Mucosa of stomach (tissue), 1 donor: Measurements from ENCODE around the gene LDB2.

Source experiments
- H3K27me3 ChIP-seq: one replicate; pipeline ENCODE4 v1.7.0; 2013; ENCODE audit warnings: mild to moderate bottlenecking, low read length; ENCODE audit not compliant: control insufficient read depth, insufficient read depth
- H3K36me3 ChIP-seq: one replicate; pipeline ENCODE4 v1.7.0; 2013; ENCODE audit warnings: low read length; ENCODE audit not compliant: control insufficient read depth, insufficient read depth
- H3K4me1 ChIP-seq: one replicate; pipeline ENCODE4 v1.7.0; 2013; ENCODE audit warnings: mild to moderate bottlenecking, low read length; ENCODE audit not compliant: control insufficient read depth, insufficient read depth
- H3K4me3 ChIP-seq: one replicate; pipeline ENCODE4 v1.7.0; 2013; ENCODE audit warnings: low read length
- H3K9ac ChIP-seq: one replicate; pipeline ENCODE4 v1.7.0; 2013; ENCODE audit warnings: mild to moderate bottlenecking, low read length, moderate library complexity
- H3K9me3 ChIP-seq: one replicate; pipeline ENCODE4 v1.7.0; 2013; ENCODE audit warnings: mild to moderate bottlenecking, low read length, moderate library complexity; ENCODE audit not compliant: control insufficient read depth
- donor health status: Pancreatic carcinoma.

The LDB2 gene

DNA sequence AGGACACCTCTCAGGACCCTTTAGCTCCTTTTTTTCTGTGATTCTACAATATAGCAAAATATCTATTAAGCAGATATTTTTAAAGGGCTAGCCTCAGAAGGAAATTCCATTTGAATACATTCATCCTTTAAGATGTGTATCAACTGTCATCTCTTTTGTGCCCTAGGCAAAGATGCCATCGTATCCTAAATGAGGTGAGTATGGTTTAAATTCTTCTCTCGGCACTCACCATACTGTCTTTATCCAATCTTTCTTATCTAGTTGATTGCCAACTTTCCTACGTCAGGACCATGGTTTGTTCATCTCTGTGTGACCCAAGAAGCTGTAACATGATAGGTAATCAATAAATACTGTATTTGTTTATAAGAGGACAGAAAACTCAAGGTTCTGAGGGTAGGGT lies 176.0 kb downstream of the LDB2 start:
- H3K9ac ChIP-seq, result no peak overlapping the region

DNA sequence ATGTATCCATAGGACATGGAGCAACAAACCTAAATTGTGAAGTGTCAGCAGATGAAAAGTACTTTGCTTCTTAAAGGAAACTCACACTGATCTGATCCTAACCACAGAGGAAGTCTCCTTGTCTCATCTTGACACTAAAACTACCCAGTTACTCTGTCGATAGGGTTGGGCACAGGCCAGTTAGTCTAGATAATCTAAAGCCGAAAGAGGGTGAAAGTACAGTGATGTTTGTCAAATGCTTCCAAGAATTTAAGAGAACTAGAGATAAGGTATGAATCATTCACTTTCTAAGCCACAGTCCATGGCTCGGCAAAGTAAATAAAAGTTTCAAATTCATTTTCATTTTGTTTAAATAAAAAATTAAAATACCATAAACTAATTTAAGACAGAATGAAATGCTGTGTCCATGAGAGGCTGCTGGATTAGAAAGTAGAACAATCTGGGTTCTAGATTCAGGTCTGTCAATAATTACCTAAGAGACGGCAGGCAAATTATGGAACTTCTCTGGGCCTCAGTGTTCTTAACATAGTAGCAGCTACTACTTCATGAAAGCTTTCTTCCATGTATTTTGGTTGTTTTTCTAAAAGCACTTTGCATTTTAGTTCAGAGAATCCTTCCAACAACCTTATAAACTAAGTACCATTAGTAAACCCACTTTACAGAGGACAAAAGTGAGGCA lies 176.7 kb downstream of the LDB2 start:
- H3K4me1 ChIP-seq, result peaks cover 28% of the 10 kb centered on the region
- no peaks in the 10 kb centered on the region for H3K36me3 ChIP-seq
- H3K9ac ChIP-seq, result no peak overlapping the region
- H3K9me3 ChIP-seq, result peaks cover 10% of the 10 kb centered on the region
- H3K27me3 ChIP-seq, result no peaks in the 10 kb centered on the region
- peak overlapping the region; percentile 3 for H3K4me3 ChIP-seq

More for the DNA sequence above, 176.0 kb downstream of the LDB2 start:
- Histone ChIP-seq H3K27me3 (no peaks in the 10 kb centered on the region), H3K4me3 (peak overlapping the region; percentile 3), H3K4me1 (peaks cover 28% of the 10 kb centered on the region), H3K36me3 (no peaks in the 10 kb centered on the region), H3K9me3 (peaks cover 10% of the 10 kb centered on the region)

DNA sequence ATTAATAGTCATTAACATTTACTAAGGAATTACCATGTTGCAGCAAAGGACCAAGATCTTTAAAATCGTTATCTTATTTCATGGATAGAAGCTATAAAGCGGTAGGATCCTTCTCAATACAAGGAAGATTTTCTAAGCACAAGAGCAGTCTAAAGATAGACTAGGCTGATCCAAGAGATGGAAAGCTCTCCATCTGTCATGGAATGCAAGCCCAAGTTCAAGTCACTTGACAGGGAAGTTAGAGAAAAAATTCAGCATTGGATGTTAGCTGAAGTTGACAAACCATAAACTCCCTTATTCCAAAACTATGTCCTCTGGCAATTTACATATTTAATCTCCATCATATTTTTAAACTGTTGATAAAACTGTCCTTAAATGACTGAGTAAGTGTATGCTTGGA lies 177.7 kb downstream of the LDB2 start:
- Histone ChIP-seq H3K9ac (no peak overlapping the region), H3K36me3 (no peaks in the 10 kb centered on the region), H3K4me3 (no peak overlapping the region), H3K27me3 (no peaks in the 10 kb centered on the region), H3K4me1 (peaks cover 28% of the 10 kb centered on the region), H3K9me3 (peaks cover 10% of the 10 kb centered on the region)

DNA sequence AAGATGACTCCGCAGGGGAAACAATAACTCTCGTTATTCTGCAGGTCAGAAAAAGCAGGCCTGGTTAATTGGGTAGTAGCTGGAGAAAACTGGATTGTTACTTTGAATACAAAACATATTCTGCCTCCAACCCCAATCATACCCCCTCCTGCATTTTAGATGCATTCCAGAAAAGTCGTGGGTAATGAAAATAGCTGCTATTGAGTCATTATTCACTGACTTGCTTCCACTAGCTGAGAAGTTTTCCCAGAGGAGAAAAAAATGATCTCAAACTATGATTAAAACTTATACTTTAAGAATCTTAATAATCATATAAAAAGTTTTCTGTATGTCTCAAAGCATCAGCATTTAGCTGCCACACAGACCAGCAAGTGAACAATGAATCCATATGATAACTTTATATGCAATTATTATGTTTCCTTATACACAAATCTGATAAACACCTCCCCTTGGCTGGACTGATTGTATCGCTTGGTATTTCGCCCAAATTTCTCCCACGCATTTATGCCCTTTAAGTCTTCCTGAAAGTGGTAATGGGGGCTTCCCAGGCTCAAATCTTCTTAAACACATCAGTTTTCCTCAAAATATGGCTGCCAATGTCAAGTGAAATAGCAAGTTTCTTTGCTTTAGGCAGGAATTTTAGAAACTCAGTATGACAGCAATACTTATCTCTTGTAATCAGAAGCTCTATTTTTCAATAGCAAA lies 181.0 kb downstream of the LDB2 start:
- H3K27me3 ChIP-seq, result no peaks in the 10 kb centered on the region
- no peak overlapping the region for H3K4me3 ChIP-seq
- H3K9ac ChIP-seq, result no peak overlapping the region
- no peaks in the 10 kb centered on the region for H3K36me3 ChIP-seq
- H3K4me1 ChIP-seq, result peaks cover 10% of the 10 kb centered on the region
- peaks cover 5% of the 10 kb centered on the region for H3K9me3 ChIP-seq

DNA sequence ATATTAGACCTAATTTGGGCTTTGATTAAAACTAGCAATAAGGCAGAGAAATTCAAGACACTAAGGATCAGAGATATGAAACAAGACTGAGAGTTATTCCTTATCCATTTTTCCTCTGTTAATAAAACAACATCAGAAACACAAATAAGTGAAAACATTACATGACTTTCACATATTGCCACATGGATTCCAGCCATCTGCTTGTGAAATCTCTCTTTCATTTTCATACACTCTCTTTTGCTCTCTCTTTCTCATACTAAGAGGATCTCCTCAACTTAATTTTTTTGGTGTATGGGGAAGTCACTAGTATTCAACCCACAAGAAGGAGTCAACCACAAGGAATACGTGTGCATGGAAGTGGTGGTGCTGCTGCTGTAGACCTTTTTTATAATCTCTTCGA lies 183.0 kb downstream of the LDB2 start:
- Histone ChIP-seq H3K27me3 (no peaks in the 10 kb centered on the region), H3K4me3 (no peak overlapping the region), H3K9ac (no peak overlapping the region)

DNA sequence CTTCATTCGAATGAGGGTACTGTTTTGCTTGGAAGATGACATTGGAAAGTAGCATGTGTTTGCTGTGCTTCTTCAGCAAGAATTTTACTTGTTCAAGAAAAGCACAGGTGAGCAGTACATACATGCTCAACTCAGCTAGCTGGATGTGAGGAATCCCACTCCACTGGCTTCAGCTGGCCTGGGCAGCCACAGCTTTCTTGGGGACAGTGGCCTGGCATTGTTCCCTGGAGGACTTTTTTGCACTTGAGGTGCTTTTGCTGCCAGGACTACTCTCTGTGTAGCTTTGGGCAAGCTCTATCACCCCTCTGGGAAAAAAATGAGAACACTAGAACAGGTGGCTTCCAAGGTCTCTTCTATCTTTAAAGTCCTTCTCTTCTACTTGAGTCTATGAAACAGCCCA lies 184.3 kb downstream of the LDB2 start:
- H3K36me3 ChIP-seq, result no peaks in the 10 kb centered on the region
- no peaks in the 10 kb centered on the region for H3K27me3 ChIP-seq
- no peaks in the 10 kb centered on the region for H3K4me1 ChIP-seq
- H3K9ac ChIP-seq, result no peak overlapping the region
- no peak overlapping the region for H3K4me3 ChIP-seq
- no peaks in the 10 kb centered on the region for H3K9me3 ChIP-seq

More for the DNA sequence above, 183.0 kb downstream of the LDB2 start:
- Histone ChIP-seq H3K4me1 (no peaks in the 10 kb centered on the region), H3K36me3 (no peaks in the 10 kb centered on the region), H3K9me3 (no peaks in the 10 kb centered on the region)

DNA sequence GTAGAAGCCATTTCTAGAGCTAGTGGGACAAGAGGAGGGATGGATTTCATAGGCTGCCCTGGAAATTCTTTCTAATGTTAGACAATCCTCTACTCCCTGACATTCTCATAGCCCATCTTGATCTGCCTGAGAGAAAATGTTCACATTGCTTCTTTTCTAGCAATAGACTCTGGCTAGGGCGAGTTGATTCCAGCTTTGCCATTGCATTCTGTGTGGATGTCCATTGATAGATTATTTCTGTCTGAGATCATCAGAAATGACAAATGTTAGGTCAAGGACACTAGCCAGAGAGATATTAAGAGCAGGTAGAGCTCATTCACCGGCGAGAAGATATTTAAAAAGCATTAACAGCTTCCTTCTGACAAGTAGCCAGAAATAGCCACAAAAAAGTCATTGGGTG lies 184.7 kb downstream of the LDB2 start:
- Histone ChIP-seq H3K4me1 (no peaks in the 10 kb centered on the region), H3K27me3 (no peaks in the 10 kb centered on the region), H3K4me3 (no peak overlapping the region), H3K36me3 (no peaks in the 10 kb centered on the region), H3K9ac (no peak overlapping the region), H3K9me3 (no peaks in the 10 kb centered on the region)

DNA sequence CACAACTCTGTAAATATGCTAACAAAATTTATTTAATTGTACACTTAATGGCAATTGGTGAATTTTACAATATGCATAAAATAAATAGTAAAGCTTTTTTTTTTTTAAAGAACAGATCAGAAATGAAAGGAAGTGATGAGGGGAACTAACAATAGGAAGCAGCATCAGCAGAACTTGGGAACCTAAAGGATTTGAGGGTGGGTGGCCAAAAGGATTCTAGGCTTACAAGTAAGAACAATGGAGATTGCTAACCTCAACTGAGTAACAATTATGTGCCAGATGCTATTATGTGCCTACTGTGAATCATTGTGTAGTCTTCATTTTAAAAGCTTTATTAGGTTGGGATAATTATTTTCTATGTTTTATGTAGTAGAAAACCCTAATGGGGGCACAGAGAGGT lies 185.2 kb downstream of the LDB2 start:
- no peak overlapping the region for H3K9ac ChIP-seq
- H3K4me3 ChIP-seq, result no peak overlapping the region
- H3K9me3 ChIP-seq, result no peaks in the 10 kb centered on the region
- no peaks in the 10 kb centered on the region for H3K27me3 ChIP-seq
- no peaks in the 10 kb centered on the region for H3K36me3 ChIP-seq
- no peaks in the 10 kb centered on the region for H3K4me1 ChIP-seq

DNA sequence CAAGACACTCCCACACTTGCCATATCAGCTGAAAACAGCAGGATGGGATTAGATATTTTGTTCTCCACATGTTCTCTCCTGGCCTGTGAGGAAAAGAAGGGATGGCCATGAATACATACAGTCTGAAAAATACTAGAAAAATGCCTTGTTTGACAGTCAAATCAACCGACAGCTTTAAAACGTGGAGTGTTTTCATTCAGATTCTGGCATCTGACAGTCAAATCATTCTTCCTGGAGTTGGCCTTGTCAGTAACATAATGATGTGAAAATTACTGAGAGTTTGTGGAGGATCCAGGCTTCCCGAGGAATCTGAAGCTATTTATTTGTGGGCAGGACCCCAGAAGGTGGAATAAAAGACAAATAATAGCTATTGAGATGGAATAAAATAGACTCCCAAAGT lies 188.2 kb downstream of the LDB2 start:
- H3K36me3 ChIP-seq, result no peaks in the 10 kb centered on the region

DNA sequence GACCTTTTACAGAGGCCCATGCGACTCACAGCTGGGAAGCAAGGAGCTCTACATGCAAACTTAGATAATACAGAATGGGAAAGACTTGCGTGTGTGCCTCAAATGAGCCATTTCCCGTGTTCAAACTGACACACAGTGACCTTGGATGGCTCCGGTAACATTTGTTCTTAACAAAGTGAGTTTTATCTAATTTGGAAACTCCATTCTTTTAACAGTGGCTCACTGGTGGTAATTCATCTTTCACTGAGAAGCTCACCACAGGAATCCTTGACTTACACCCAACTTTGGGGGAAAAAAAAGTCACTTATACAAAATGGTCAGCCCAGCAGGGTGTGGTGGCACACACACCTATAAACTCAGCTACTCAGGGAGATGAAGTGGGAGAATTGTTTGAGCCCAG lies 190.6 kb downstream of the LDB2 start:
- H3K9me3 ChIP-seq, result no peaks in the 10 kb centered on the region
- no peaks in the 10 kb centered on the region for H3K27me3 ChIP-seq
- no peak overlapping the region for H3K4me3 ChIP-seq

More for the DNA sequence above, 188.2 kb downstream of the LDB2 start:
- no peak overlapping the region for H3K4me3 ChIP-seq
- no peak overlapping the region for H3K9ac ChIP-seq
- H3K4me1 ChIP-seq, result peaks cover 3% of the 10 kb centered on the region
- H3K9me3 ChIP-seq, result no peaks in the 10 kb centered on the region
- H3K27me3 ChIP-seq, result no peaks in the 10 kb centered on the region

DNA sequence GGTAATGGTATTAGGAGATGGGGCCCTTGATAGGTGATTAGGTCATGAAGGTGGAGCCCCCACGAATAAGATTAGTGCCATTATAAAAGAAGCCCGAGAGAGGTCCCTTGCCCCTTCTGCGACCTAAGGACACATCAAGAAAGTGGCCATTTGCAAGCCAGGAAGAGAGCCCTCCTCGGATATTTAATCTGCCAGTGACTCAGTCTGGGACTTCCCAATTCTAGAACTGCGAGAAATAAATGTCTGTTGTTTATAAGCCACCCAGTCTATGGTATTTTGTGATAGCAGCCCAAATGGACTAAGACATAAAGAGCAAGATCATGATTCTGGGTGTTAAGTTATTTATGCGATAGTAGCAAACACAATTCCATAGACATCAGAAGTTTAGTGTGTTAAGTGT lies 192.2 kb downstream of the LDB2 start:
- H3K27me3 ChIP-seq, result no peaks in the 10 kb centered on the region
- no peak overlapping the region for H3K4me3 ChIP-seq
- H3K36me3 ChIP-seq, result no peaks in the 10 kb centered on the region
- no peaks in the 10 kb centered on the region for H3K9me3 ChIP-seq
- no peak overlapping the region for H3K9ac ChIP-seq
- H3K4me1 ChIP-seq, result peaks cover 3% of the 10 kb centered on the region

More for the DNA sequence above, 190.6 kb downstream of the LDB2 start:
- peaks cover 3% of the 10 kb centered on the region for H3K4me1 ChIP-seq
- no peak overlapping the region for H3K9ac ChIP-seq
- no peaks in the 10 kb centered on the region for H3K36me3 ChIP-seq

DNA sequence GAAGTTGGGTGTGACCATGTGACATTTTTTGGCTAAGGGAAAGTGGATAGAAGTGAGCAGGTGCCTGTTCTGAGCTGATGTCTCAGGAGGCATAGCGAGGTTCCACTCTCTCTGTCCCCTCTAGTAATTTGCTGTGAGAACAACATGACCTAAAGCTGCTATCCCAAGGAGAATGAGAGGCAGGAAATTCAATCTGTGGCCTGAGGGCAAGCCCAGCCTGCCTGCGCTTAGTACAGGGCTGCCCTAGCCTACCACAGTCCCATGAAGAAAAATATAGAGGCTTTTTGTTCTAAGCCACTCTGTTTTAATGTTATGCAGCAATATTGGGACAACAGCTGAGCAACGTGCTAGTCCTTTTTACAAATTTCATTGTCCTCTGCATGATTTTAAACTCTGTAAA lies 193.1 kb downstream of the LDB2 start:
- peaks cover 3% of the 10 kb centered on the region for H3K4me1 ChIP-seq
- H3K27me3 ChIP-seq, result no peaks in the 10 kb centered on the region
- H3K4me3 ChIP-seq, result no peak overlapping the region
- H3K9ac ChIP-seq, result no peak overlapping the region
- no peaks in the 10 kb centered on the region for H3K9me3 ChIP-seq
- H3K36me3 ChIP-seq, result no peaks in the 10 kb centered on the region
